NCI-H2081 treated with DMSO at 0.1 percent for 48 hours (cell line): Measurements from ENCODE around the gene ARMC2.
"Not testable (repeated sequence)": the region's sequence is repeated elsewhere in the genome, so short reads cannot be mapped to it uniquely, and the experiment has no call there.

Experiments used
- DNase-seq: peaks from one replicate; lab custom pipeline; 2025; lab: John Stamatoyannopoulos, UW

Gene ARMC2

DNA sequence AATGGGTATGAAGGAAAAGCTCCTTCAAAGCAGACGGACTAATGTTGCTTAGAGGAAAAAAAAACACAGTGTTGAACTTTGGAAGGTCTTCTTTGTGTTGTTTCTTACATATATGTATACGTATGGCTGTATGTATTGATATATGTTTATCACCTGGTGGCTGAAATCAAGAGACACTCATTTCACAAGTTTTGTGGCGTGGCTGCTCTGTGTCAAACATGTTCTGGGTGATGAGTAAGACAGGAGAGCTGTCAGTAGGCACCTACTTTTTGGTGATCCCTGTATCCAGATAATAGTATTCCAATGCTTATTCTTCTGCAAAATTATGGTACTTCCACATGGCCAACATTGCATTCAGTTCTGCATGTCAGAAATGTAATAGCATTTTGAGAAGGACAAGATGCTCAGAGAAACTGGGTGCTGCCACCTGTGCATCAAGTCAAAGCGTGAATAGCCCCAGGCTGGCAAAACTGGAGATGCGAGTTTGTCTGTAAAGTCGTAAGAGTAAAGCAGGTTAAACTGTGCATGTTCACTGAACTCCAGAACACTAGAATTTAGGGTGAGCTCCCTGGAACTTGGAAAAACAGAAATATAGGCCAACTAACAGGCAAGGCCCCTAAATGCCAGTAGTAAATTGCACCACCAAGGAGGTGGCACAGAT is 67.9 kb downstream of the ARMC2 start:
- DNase-seq, result no peak

GRCh38 chr6:108920751-108921150 is 72.5 kb downstream of the ARMC2 start:
- DNase-seq, result no peak

GRCh38 chr6:108921547-108922361 is 73.5 kb downstream of the ARMC2 start:
- no peak for DNase-seq

- DNase-seq, result no peak
These were observed 74.3 kb downstream of the ARMC2 start for GRCh38 chr6:108922499-108922898.

- no peak for DNase-seq
These were observed 79.7 kb downstream of the ARMC2 start for GRCh38 chr6:108927927-108928326.

GRCh38 chr6:108928650-108929049 is 80.4 kb downstream of the ARMC2 start:
- no peak for DNase-seq

DNA sequence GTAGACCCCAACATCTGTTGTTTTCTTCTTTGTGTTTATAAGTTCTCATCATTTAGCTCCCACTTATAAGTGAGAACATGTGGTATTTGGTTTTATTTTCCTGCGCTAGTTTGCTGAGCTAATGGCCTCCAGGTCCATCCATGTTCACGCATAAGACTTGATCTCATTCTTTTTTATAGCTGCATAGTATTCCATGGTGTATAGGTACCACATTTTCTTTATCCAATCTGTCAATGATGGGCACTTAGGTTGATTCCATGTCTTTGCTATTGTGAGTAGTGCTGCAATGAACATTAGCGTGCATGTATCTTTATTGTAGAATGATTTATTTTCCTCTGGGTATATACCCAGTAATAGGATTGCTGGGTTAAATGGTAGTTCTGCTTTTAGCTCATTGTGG is 82.9 kb downstream of the ARMC2 start:
- not testable (repeated sequence) for DNase-seq

DNA sequence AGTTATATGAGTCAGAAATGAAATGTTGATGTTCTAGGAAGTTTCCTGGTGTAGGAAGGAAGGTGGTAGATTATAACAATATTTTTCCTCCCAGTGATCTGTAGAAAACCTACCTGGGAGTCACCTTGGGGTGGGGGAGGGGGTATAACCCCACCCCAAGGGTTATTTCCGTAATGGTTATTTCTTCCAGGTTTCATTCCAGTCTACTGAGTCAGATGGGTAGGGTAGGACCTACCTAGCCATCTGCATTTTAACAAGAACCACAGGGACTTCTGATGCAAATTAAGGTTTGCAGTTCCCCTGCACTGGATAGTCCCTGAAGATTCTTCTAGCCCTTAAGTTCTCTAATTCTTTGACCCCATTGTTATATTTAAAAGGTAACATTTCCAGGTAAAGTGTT is 88.9 kb downstream of the ARMC2 start:
- no peak for DNase-seq

DNA sequence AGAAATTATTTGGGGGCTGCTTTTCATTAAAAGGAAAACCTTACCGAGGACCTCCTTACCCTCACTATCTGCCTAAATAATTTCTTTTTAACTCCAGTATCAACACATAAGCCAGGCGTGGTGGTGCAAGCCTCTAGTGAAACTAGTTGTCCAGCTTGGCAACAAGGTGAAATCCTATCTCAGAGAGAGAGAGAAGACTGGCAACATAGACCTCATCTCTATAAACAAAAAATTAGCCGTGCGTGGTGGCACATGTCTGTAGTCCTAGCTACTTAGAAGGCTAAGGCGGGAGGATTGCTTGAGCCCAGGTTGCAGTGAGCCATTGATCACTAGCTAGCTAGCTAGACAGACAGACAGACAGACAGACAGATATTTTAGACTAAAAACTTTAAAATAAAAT is 92.5 kb downstream of the ARMC2 start:
- DNase-seq, result no peak

- DNase-seq, result no peak
These were observed 93.1 kb downstream of the ARMC2 start for GRCh38 chr6:108941281-108941680.

DNA sequence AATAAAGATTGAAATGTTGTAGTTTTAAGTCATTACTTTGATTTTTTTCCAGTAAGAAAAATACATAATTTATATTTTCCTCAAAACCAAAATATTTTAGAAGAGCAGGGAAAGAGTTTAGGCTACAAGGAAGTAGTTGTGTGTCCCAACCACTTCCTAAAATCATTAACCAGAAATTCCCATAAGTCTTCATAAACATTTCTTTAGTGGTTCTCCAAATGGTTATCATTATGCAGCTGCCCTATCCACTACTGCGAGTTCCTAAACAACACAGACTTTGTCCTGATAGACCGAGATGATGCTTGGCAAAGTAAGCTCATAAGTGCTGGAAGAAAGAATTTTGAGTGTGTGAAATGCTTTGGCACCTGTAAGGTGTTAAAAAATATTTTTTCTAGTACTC is 93.6 kb downstream of the ARMC2 start:
- DNase-seq, result no peak

- DNase-seq, result no peak
These were observed 94.6 kb downstream of the ARMC2 start for GRCh38 chr6:108942556-108943492.

DNA sequence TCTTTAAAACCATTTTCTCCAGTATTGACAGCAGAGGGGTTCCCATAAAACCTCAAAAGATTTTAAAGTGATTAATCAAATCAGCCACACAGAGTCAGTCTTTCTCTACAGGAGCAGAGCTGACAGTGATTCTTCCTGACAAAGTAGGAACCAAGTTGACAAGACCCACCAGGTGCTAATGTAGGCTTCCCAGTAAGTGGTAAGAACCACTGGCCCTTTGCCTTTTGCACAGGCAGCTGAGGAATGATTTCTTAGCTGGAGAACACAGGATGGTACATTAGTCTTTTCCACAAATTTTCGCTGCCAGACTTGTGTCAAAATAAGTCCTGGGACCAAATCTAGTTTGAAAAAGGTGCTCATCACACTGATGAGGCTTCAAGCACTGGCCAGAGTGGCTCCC is 95.8 kb downstream of the ARMC2 start:
- DNase-seq, result no peak

DNA sequence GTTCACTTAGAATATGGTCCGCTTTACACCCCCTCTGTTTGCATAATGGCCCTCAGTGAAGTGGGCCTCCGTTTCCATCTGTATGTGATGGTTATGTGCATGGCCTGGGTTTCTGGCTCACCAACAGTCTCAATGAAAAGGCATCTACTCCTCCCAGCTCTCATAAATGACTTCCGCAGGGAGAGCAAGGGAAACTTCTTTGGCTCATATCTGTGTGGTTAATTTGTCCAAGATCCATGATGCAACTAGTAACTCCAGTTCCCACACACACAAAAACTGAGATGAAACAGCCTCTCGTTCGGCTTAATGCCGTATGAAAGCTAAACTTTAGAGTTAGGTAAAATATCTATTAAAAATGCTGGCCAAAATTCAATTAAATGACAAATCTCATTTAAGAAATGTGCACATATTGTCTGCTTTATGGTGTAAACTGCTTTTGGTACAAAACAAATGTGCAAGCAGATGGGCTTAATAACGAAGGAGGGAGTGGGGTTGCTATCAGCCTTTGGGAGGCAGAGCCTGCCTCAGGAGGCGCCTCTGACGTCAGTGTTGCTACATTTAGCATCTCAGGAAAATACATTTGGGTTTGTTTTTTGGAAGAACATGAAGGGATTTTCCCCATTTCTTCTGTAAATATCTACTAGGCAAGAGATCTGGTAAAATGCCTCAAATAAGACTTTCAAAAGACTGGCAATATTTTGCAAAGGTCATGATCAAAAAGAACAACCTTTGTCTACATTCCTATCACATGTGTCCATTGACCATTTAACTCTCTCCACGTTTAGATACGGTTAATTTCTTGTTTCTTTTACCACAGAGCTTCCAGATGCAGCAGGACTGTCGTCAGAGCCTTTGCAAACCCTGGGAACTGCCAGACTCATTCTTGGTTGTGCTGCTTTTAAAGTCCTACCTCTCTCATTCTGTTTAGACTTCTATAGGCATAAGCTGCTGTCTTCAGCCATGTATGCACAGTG is 96.8 kb downstream of the ARMC2 start:
- no peak for DNase-seq

DNA sequence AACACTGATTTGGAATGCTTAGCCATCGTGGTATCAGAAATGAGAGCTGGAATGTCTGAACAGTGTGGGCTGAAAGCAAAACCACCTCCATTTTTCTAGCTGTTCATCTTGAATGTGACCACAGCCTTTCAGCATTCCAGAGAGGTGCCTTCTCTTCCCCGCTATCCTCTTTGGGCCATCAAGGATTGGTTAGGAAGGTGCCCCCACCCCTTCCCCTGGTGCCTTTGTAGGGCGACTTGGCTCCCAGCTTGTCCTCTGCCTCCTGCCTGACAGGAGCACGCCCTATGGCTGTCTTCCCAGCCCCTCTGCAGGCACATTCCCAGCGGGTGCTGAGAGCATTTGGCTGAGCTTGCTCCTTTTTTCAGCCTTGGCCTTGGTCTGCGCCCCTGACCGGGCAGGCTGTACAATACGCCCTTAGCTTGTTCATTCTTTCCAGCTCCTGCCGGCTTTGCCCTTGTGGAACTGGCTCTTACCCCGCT is 97.5 kb downstream of the ARMC2 start:
- no peak for DNase-seq

GRCh38 chr6:108946695-108947094 is 98.5 kb downstream of the ARMC2 start:
- DNase-seq, result no peak

- DNase-seq, result peak; percentile 2
These were observed 99.1 kb downstream of the ARMC2 start for GRCh38 chr6:108947114-108947854.

- no peak for DNase-seq
These were observed 100.0 kb downstream of the ARMC2 start for GRCh38 chr6:108948181-108948661.

DNA sequence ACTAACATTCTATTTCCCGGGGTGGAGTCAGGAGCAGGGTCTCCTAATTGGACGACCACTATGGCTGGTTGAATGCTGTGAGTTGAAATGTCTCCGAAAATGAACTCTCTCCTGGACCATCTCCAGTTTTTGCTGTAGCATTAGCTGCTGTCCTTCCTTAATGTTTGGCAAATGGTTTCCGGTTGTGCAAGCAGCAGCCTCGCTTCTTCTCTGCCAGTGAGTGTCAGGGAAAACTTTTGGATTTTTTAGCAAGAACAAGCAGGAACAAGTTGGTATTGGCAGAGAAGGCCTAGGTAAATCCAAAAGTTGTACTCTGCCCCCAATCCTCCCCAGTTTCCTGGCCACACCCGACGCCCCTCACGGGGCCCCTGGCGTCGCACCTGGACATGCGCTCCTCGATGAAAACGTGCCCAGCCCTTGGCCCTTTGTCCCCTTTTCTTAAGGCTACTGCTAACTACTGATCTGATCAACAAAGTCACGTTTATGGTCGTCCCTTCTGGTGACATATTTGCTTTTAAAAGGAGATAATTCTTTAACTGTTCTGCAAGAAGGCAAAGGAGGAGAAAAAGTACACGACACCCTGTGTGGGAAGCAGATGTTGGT is 103.2 kb downstream of the ARMC2 start:
- no peak for DNase-seq
